ENCODE results near the gene PITRM1.

PITRM1 gene

DNA sequence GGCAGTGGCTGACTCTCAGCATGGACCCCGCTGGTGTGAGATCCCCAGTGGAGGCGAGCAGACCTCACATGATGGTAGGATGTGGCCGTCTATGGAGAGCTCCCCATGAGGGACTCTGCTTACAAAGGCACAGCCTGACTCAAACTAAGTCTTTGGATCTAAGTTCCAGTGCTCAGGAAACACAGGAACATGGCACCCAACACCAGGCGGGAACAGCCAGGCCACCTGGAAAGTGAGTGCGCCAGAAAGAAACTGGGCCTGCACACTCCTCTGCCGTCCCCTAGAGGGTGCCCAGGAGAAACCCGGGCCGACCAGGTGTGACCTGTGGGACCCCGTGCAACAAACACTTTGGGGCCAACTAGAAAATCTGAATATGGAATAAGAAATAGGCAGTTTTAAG lies 10.0 kb downstream of the PITRM1 start:
- no peak for DNase-seq

GRCh38 chr10:3159152-3159551 lies 13.4 kb downstream of the PITRM1 start:
- DNase-seq = no peak

DNA sequence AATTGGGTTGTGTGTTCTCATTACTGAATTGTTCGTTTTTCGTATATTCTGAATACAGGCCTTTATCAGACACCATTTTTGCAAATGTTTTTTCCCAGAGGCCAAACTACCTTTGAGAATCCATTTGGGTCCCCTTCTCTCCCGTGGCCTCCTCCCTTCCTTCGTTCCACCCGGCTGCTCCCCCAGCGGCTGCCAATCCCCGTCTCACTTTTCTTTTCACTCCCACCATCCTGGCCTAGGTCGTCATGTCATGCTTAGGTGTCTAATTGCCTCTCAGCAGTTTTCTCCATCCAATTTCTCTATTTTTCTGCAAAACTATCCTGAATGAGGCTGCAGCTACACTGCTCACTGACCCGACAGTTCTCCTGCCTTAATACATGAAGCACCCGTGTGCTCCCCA lies 17.9 kb downstream of the PITRM1 start:
- no peak for DNase-seq

- no peak for DNase-seq
These were observed 20.0 kb downstream of the PITRM1 start for GRCh38 chr10:3152566-3152935.

DNA sequence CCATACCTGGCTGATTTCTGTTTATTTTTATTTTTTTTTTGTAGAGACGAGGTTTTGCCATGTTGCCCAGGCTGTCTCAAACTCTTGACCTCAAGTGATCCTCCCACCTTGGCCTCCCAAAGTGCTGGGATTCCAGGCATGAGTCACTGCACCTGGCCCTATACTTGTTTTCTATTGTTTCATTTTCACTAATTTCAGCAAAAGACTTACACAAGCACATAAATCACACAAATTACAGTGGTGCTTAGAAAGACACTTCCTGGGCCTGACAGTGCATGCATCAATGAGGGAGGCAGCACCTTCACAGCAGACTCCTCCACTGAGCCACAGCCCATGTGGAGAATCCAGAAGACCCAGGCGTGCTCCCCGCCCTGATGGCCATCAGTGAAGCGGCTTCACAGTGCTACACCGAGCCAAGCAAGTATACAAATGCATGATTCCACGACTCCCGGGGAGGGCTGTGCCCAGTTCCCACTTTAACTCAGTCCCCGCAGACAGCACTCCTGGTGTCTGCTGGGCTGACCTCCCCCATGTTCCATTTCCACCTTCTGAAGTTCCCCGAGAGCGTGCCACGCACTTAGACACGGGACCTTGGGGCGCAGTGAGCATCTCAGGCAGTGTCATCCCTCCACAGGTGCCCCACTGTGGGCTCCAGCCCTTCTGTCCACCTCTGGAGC lies 20.6 kb downstream of the PITRM1 start:
- no peak for DNase-seq

DNA sequence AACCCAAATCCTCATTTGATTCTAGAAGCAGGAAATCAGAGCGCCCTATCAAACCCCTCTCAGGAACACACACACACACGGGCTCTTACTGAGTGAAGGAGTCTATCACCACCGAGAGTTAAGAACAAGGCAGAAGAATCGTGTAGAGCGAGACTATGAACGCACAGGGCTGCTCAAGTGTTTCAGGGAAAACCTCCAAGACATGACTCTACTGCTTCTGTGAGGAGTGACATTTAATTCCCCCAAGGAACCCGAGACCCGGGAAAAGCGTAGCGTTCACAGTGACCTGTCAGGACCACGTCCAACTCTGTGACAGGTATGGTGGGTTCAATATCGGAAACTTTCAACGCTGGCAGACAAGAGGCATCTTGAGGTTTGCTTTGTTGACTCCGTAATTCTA lies 21.6 kb downstream of the PITRM1 start:
- DNase-seq = no peak

DNA sequence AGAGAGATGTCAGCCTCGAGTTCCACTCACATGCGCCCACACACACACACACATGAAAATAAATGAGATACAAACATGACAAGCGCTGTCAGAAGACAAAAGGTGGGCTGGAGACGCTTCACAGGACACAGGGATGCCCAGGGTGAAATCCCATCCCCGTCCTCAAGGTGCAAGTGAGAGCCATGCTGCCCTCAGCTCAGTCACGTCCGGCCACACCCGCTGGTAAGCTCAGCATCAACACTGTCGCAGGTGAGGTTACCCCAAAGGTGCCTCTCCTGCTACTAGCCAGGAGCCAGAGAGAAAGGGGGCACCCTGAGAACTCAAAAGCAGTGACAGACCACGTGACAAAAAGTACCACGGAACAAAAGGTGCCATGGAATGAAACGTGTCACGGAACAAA lies 22.2 kb downstream of the PITRM1 start:
- no peak for DNase-seq

DNA sequence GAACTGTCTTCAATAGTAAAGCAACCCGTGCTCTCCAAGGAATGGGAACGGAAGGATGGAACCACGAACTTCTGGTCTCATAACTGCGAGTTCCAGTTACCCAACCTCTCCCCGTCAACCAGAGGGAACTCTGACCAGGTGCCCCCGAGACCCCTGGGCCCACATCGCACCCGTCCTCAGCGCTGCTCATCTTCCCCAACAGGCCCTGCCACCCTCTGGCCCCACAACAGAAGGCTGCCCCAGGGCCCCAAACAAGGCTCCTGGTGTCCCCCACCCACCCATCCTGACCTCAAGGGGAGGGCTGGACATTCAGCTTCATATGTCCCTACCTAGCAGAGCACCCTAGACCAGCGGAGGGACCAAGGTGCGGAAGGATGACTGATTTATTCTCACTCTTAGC lies 22.7 kb downstream of the PITRM1 start:
- no peak for DNase-seq

DNA sequence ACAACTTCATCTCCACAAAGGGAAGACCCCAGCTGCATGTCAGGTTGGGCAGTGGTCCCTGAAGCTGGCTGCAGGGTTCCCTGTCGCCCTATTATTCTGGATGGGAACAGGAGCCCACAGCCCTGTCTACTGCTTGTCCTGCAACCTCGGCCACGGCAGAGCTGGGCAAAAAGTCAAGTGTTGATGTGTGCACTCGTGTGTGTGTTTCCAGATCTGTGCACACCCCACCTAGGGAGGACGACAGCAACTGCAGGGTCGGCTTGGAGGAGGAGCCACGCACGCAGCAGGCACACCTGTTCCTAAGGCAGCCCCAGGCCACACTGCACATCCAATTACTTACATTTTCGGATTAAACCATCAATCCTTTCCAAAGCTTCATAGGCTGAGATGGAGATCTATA lies 23.6 kb downstream of the PITRM1 start:
- no peak for DNase-seq

DNA sequence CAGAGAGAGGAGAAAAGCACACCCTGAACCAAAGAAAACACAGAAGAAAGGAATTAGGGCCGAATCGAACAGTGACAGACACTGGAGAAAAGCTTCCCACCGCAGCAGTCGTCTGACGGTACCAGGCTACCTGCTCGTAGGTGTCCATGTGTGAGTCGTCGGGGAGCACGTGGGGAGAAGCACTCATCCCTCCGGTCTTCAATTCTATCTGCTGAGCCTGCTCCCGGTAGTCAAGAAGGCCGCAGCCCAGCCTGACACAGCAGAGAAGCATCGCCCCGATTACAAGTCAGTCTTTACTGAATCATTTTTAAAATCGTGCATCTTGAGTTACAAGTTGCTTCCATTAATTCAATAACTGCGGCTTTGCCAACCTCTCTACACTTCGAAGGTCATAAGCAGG lies 24.5 kb downstream of the PITRM1 start:
- DNase-seq = no peak

GRCh38 chr10:3147117-3147820 lies 25.3 kb downstream of the PITRM1 start:
- no peak for DNase-seq

DNA sequence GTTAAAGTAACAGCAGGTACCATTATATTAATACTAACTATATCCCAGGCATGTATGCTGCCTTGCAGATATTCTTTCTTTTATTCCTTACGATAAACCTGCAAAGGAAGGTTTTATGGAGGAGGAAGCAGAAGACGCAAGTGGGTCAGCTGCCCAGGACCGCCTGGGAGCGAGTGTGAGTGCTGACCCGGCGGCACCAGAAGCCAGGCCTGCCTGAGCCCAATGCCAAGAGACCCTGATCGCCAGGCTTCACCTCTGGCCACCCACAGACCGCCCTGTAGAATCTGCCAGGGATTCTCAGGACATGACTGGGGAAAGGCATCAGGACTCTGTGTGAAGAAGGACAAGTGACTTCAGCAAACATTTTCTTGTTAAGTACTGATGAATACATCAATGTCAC lies 26.3 kb downstream of the PITRM1 start:
- DNase-seq = no peak

DNA sequence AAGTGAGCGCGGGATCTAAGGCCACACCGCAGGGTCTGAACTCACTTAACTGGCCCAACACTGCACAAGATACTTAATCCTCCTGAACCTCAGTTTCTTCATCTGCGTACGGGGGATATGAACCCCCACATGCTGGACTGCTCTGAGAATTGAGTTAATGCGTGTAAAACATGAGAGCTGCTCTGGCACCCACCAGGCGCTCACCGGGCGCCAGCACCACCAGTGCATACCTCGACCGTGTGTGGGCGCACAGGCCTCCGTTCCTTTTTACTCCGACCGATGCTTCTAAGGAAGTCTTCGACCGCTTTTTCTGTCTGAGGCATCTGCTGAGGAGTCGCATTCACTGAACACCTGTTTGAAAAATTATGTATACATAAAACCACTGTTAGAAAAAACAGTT lies 27.2 kb downstream of the PITRM1 start:
- DNase-seq = no peak

GRCh38 chr10:3143791-3144434 lies 28.7 kb downstream of the PITRM1 start:
- DNase-seq = no peak

- no peak for DNase-seq
These were observed 29.2 kb downstream of the PITRM1 start for GRCh38 chr10:3143366-3143765.

DNA sequence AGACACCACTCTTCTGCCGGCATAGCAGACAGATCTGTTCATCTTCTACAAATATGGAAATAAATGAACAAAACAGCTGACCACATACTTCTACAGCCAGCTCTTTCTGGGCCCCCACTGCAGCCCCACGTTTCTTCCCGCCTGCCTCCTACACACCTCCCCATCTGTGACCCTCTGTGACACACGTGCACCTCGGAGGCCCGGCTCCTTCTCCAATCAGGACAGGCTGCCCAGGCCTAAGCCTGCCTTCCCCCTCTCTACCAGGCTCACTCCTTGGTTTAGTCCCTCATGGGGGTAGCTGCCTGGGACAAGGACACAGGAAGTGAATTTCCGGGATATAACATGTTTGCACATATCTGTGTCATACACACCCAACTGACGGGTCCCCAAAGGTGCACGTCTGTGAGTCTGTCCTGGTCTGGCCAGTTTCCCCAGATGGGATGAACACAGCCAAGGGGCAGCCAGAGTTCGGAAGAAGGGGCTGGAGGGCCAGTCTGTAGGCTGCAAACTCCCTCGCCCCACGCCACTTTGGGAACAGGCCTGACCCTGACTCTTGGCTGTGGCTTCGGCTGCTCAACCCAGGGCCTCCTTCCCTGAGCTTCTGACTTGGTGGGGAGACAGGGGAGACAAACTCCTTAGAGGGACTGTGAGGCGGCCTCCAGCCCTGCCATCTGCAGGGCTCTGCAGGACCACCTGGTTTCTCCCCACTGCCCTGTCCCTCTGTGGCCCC lies 30.3 kb downstream of the PITRM1 start:
- no peak for DNase-seq

- DNase-seq = no peak
These were observed 31.1 kb downstream of the PITRM1 start for GRCh38 chr10:3141351-3142005.

- DNase-seq = no peak
These were observed 32.3 kb downstream of the PITRM1 start for GRCh38 chr10:3140280-3140679.

DNA sequence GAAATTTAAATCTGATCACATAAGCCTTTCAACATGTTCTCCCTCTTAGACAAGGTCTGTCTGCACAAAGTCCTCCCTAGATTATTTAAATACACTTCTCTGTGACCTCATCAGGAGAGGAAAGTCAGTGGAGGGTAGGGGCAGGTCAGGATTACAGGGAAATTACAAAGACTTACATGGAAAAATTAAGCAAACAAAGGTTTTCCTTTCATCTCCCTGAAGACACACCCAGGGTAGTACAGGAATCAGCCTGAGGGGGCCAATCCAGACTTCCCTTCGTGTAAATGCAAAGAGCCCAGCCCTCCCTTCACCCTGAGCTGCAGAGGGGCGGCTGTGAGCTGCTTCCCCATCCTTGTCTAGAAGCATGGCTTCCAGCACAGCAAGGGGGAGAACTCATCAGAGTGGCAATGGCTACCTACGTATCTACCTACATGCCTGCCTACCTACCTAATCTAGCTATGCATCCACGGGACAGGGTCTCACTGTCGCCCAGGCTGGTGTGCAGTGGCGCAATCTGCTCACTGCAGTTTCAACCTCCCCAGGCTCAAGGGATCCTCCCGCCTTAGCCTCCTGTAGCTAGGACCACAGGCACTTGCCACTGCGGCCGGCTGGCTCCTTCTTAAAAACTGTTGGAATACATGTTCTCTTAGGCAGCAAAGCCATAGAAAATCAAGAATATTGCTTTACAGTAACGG lies 33.2 kb downstream of the PITRM1 start:
- DNase-seq = no peak

DNA sequence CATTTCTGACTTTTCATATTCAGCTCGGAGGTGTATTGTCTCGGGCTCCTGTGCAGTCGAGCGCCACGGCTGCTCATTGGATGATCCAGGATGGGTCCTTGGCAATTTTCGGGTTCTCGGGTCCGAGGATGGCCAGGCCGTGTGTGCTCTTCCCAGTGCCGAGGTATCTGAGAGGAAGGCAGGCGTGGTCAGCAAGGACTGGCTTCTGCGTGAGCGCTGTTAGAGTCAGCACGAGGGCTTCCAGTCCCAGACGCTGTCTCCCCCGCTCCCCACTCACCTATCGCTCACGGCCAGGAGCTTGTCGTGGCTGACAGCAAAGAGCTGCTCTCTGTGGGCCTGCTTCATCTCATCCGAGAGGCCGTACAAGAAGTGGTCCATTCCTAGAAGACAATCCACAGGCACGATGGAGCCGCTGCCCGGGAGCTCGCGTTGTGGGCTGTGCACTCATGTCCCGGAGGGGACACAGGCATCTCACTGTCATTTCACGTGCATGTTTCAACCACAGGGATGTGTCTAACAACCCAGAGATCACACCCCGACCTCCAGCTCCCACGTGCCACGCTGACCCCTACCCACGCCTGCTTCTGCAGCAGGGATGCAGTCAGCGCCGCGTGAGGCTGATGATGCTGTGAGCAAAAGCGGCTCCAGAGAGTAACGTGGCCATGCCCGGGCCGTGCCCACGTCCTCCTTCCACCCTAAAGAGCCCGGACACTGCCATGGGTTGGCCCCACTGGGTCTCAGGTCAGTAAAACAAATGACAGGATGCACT lies 34.4 kb downstream of the PITRM1 start:
- DNase-seq = no peak

GRCh38 chr10:3136763-3137611 lies 35.6 kb downstream of the PITRM1 start:
- peak; percentile 7 for DNase-seq

Measured in eye (tissue), 1 donor.